Left lobe of liver (tissue), 2 donors: ENCODE data around the gene SCN5A. TPM values are rescaled to one million over a fixed set of nuclear protein-coding genes. Genes with fewer than 3 reads are reported as not detected.

Experiments used
- ATAC-seq: fragments of 200-7000 bp; cut with Tn5 transposase; one replicate; pipeline ENCODE4 v1.9.1; 2020; ENCODE audit warnings: mild to moderate bottlenecking, moderate library complexity
- DNase-seq: peaks from one replicate; pipeline ENCODE4 v3.0.0-alpha.2; 2020; ENCODE audit warnings: low spot score
- total RNA-seq: library from RNA; stranded (reverse); gene quantifications from one replicate; pipeline ENCODE4 v1.2.1, GENCODE V29; 2021
- donor health status: DM: no; HTN: no; CAD: no; lungs with moderate emphysema.
- donor health status: DM: no; HTN: yes; CAD: no.

The SCN5A gene
- total RNA-seq, 1 donor from 2014 or later, result 0.05 TPM

DNA sequence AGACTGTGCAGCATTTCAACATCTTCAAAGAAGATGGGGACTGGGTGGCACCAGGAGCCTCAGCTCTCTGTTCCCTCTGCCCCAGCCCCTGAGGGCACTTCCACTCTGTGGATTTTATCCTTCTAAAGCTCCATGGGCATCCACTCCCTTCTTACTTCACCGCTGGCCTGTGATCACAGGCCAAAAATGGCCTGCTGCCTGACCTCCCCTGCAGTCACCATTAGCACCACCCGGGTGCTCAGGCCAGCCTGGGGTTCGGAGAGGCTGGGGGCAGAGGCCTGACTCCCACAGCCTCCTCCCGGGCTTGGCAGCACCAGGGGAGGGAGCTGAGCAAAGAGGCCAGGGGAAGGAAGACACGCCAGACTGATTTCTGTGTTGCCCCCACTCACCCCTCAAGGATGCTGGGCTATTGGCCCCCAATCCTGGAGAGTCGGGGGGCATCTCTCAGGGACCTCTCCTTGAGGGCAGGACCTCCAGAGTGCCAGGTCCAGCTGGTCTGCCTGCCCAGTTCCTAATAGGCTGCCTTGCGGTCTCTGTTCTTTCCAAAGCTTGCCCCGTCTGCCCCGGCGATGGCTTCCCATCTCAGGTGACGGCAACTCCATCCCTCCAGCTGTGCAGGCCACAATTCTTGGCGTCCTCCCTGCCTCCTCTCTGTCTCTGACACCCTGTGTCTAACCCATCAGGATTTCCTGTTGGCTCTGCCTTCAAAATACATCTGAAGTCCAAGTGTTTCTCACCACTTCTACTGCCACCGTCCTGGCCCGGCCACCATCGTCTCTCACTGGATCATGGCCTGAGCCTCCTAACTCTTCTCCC is 86.2 kb downstream of the SCN5A start:
- DNase-seq, result no peak
- ATAC-seq, result no peak

DNA sequence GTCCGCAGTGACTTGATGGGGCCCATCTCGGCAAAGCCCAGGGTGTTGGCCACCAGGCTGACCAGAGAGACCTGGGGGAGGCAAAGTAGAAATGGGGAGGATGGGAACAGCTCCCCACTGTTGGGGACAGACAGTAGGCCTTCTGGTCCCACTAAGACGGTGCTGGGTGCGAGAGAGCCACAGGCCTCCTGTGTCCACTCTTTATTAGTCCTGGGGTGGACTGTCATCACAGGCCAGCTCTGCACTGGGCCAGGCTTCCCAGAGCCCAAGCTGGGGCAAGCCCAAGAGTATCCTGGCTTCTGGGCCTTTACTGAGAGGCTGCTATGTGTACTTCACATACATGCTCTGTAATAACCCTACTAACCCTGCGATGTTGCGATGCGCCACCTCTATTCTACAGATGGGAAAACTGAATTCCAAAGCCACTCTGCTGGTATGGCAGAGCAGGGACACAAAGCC is 87.0 kb downstream of the SCN5A start:
- ATAC-seq (no peak), DNase-seq (no peak)

DNA sequence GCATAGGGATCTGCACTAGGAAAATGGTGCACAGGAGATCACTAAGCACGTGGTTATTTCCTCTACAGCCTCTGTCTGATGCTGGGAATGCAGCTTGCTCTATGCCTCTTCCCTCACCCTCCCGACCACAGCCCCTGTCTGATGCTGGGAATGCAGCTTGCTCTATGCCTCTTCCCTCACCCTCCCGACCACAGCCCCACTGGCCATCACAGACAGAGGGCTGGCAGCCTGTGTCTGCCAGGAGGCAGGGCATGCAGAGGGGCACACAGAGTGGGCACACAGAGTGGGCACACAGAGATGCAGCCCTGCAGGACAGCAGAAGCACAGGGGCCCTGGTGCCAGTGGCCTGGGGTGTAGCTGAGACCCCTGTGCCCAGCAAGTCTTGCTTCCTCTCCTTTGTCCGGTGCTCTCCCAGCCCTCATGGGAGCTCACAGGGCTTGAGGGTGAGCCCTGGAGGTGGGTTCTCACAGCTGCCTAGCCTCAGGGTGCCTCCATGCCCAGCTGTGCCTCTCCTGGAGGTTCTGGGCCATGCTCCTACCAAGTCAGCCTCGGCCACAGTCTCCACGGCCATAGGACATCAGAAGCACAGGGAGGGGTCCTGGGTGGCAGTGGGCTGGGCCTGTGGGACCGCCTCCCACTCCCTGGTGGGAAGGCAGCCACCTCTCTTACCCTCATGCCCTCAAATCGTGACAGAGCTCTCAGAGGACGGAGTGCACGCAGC is 87.6 kb downstream of the SCN5A start:
- ATAC-seq (no peak), DNase-seq (no peak)

DNA sequence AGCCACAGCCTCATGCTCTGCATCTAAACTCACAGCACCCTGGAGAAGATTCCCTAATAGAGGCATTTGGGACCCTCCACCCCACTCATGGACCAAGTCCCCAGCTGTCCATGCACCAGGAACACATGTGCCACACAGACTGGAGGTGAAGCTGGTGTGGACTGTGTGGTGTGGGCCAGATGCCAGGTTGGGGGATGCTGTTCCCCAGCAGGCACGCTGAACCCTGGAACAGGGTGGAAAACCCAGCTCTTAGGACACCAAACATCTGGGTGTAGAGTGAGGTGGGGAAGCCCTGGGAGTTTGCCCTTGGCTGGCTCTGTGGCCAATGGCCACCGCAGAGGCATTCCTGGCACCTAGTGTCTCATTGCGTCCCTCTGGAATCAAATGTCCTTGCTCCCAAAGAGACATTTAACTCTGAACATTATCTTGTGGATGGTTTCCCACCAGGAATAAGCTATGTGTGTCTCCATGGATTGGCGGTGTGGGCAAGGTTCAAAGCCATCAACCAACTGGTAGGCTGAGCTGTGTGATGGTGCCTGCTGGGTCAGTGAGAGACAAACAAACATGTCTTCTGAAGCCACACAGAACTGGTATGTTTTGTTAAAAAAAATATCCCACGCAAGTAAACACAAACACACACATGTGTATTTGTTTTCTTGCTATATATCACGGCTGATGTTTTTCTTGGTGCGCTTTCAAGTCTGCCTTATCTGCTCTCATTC is 88.3 kb downstream of the SCN5A start:
- ATAC-seq, result no peak

DNA sequence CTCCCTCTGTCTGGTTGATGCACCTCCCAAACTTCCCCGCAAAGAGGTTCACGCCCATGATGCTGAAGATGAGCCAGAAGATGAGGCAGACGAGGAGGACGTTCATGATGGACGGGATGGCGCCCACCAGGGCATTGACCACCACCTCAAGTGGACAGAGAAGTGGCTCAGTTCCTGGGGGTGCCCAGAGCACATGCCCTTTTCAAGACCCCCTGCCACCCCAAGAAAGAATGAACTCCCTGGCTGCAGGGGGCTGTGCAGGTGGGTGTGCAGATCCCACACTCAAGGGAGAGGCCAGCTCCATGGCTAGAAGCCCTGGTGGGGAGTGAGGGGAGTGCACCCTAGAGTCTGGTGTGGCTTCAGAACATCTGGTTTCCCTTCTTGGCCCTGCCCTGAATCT is 89.2 kb downstream of the SCN5A start:
- DNase-seq, result peak; percentile 12
- no peak for ATAC-seq

More for the DNA sequence above, 88.3 kb downstream of the SCN5A start:
- no peak for DNase-seq

DNA sequence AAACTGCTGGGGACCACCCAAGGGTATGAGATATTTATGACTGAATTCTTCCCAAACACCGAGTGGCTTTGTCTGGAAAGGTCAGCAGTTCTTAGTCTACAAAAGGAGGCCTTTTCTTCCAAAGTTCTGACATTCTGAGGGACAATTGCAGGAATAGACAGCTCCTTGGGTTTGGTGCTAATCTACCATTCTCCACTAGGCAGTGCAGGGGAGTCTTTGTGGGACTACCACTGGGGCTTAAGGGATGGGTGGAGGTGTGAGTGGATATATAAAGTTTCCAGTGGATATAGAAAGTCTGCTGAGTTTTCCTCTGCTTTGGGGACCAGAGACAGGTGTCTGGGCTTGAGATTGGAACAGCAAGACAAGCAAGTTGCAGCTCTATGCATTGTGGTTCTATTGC is 90.6 kb downstream of the SCN5A start:
- ATAC-seq, result no peak
- no peak for DNase-seq

DNA sequence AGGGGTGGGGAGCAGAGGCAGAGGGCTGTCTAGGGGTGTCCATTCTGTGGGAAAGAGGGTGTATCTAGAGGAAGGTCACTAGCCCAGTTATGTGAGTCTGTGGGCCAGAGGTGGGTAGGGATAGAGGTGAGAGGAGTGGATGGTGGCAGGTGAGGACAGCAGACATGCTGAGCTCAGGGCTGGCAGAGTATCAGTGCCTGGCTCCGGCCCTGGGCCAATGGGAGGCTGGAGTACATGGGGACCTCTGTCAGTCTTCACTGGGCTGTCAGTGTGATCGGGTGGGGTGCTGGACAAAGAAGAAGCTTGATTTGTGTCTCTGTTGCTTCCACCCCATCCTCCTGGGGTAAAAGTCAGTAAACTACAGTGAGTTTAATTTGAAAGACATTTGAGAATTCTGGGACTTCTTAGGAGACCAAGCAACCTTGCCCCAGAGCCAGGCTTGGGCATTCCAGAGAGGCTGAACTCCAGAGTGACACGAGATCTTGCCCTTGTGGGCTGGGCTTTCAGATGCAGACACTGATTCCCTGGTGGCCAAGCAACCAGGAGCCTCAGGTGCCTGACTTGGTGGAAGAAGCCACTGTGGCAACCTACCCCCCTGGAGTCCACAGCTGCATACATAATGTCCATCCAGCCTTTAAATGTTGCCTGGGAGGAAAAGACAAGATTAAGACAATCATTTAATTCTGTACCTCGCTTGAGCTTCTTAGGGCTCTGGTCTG is 92.7 kb downstream of the SCN5A start:
- no peak for ATAC-seq
- DNase-seq, result peak; percentile 19

DNA sequence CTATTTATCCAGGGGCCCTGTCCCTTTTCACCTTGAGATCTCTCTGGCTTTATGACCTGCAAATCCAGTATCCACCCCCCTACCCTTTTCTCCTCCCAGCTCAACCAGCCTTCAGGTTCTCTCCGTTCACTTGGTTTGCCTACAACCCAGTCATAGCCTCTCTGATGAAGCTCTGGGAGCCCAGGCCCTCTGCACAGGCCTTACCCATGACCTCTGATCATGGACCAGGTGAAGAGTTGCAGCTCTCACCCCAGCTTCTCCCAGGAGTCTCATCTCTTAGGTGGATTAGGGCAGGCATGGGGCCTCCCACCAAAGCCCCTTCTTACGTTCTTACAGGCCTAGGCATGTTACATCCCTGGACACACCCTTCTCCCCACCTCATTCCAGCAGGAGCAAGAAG is 93.6 kb downstream of the SCN5A start:
- ATAC-seq (no peak), DNase-seq (peak; percentile 18)

DNA sequence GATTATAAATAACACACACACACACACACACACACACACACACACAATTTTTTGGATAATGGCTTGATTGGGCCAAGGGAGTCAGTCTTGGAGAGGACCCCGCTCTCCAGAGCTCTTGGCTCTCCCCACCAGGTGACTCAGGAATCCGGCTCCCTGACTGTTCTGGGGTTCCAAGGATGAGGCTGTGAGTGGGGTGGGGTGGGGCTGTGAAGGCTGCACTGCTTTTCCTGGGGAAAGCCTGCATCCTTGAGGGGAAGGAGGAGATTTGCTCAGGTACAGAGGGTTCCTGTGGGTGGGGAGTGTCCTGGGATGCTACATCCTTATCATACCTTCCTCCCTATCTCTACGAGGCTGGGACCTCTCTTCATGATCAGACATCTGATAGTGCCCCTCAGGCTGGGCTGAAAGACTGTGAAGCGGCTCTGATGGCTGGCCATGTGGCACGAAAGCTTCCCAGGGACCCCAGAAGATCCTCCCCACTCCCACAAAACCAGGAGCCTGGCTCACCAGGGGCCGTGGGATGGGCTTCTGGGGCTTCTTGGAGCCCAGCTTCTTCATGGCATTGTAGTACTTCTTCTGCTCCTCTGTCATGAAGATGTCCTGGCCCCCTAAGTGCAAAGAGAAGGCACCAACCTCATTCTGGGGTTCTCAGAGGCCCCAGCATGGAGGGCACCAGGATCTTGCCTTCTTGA is 94.2 kb downstream of the SCN5A start:
- peak; percentile 23 for DNase-seq

DNA sequence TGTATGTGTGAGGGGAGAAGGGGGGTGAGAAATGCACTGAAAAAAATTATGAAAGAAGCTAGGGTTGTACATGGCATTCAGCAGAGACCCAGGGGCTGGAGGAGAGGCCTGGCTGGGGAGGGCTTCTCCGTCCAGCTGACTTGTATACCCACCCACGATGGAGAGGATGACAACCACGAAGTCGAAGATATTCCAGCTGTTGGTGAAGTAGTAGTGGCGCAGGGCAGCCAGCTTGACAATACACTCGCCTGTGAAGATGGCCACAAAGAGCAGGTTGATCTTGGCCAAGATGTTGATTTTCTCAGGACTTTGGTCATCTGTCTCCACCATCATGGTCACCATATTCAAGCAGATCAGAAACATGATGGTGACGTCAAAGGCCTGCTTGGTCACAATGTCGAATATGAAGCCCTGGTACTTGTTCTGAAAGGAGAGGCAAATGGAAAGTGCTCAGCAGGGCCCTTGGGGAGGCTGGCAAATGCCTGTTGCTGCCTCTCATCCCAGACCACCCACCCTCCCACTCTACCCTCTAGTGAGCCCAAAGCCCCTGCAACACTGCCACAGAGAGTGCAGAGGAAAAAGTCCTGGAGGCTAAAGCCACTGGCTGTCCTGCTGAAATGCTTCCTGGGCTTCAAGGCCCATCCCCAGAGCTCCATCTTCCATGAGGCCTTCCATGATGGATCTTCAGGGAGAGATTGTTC is 95.2 kb downstream of the SCN5A start:
- no peak for ATAC-seq
- peak; percentile 30 for DNase-seq

More for the DNA sequence above, 94.2 kb downstream of the SCN5A start:
- ATAC-seq, result no peak

DNA sequence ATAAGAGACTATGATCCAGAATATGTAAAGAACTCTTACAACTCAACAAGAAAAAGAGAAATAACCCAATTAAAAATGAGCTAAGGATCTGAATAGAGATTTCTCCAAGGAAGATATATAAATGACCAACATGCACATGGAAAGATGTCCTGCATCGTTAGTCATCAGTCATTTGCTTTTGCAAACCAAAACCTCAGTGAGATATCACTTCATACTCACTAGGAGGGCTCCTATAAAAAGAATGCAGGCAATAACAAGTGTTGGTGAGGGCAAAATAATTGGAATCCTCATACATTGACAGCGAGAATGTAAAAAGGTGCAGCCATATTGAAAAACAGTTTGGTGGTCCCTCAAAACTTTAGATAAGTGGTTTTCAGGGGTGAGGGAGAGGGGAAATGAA is 96.4 kb downstream of the SCN5A start:
- ATAC-seq (no peak), DNase-seq (no peak)

DNA sequence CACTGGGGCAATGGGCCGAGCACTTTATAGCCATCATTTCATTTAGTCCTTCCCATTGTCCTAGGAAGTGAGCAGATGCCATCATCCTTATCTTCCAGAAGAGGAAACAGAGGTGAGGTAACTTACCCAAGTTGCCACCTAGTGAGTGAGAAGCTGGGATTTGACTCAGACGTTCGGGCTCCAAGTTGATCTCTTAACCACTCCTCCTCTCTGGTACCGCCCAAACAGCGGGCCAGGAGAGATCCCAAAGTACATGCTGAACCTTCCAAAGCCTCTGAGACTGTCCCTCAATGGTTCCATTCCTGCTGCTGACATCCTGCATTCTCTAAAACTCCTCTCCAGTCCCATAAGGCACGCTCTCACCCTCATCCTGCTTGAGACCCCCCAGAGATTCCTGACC is 97.1 kb downstream of the SCN5A start:
- no peak for DNase-seq
- no peak for ATAC-seq

DNA sequence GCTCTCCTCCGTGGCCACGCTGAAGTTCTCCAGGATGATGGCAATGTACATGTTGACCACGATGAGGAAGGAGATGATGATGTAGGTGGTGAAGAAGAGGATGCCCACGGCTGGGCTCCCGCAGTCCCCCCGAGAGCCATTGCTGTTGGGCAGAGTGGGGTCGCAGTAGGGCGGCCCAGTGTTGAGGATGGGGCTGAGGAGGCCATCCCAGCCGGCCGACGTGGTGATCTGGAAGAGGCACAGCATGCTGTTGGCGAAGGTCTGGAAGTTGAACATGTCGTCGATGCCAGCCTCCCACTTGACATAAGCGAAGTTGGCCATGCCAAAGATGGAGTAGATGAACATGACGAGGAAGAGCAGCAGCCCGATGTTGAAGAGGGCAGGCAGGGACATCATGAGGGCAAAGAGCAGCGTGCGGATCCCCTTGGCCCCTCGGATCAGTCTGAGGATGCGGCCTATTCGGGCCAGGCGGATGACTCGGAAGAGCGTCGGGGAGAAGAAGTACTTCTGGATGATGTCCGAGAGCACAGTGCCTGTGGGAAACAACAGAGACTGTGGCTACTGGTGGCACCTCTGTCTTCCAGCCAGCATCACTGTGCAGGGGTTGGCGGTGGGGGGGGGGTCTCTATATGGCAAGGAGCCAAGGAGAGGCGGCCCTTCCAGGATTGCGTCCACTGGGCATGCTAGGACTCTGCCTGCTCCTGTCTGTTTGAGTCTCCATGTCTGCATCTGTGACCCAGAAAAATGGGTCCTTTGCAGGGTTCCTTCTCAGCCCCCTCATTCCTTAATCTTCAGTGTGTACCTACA is 98.3 kb downstream of the SCN5A start:
- DNase-seq (peak; percentile 26), ATAC-seq (no peak)

DNA sequence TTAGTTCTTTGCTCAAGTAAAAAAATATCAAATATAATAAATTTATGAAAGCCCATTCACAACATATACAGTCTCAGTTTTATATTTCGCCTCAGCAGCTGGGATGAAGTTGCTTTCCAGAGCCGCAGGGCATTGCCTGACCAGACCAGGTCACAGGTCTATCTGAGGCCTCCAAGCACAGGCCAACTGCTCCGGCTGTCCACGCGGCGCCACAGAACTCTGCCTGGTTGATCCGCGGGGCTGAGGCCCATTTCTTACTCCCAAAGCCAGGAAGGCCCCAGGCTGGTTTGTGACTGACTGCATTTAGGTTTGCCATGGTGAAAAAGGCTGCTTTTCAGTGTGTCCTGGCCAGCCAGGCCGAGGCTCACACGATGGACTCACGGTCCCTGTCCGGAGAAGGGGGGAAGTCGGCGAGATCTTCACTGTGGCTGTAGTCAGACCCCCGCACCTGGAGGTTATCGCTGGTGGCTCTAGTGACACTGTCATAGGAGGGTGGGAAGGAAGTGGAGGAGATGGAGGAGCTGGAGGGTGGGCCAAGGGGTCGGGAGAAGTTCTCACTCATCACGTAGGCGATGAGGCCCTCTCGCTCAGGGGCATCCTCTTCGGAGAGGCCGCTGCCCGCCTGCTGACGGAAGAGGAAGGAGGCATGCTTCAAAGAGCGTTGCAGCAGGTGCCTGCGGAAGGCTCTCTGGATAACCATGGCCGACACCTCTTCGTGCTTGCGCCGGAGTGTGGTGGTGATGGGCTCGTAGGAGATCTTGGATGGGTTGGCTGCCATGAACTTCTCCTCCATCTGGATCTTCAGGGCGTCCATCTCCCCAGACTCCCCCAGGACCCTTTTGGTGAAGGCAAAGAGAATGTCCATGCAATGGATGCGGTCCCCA is 99.3 kb downstream of the SCN5A start:
- peak; percentile 32 for DNase-seq

DNA sequence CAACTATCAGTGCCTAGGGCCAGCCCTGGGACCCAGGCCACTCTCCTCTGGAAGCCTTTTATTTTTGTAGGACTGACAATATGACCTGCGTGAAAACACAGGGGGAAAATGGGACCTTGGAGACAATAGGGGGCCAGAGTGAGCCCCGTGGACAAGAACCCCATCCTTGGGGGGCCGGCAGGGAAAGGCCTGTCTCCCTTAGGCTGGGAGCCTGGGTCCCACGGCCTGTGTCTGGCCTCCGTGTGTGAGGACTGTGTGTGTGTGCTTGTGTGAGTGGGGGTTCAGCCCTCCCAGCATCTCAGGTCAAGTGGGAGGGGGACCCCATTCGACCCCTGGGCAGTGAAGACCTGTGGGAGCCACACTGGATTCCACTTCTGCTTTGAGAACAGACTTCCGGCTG is 100.0 kb downstream of the SCN5A start:
- DNase-seq, result no peak
- no peak for ATAC-seq

More for the DNA sequence above, 99.3 kb downstream of the SCN5A start:
- ATAC-seq, result no peak

DNA sequence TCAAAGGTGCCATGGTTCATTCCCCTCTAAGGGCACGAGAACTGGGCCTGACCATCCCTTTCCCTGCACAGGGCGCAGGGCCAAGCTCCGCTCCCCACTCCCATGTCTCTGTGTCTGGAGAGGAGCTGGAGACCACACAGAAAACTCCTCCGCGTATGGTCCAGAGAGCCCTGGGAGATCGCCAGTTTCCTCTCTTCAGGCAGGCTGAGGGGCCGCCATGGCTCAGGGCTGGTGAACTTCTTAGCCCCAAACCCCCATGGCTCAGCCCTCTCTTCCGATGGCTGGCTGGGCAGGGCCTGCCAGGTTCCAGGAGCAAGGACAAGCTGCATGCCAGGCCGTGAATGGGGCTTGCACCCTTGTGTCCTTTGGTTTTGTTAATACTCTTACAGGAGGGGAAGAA is 100.4 kb downstream of the SCN5A start:
- DNase-seq (no peak), ATAC-seq (no peak)

DNA sequence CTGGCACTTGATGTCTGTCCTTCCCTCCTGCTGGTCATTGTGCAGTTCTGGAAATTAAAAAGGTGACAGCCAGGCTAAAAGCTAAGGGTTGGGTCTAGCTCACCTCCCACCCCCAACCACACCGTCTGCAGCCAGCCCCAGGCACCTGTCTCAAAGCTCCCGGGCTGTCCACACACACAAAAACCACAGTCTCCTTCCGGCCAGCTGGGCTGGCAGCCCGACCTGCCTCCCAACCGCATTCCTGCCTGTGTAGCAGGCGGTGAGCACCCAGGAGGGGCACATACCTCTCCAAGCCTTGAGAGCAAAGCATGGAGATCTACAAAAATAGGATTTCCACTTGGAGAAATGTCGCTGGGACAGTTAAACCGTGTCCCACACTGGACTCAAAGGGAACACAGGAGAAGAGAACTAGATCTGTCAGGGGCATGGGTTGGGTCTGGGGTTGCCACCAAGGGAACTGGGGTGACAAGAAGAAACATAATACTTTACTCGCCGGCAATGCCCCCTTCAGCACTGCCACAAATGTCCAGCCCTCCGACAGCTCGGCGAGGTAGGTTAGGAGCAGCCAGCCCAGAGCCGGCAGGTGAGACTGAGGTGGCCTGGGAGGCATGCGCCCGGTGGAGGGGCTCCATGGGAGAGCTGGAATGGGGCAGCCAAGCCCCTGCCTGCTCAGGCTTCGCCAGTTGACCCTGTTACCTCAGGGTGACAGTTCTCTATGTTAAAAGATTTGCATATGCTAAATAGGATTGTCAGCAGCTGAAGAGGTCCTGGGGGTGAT is 101.1 kb downstream of the SCN5A start:
- DNase-seq (no peak), ATAC-seq (no peak)
